GM12865 (cell line): ENCODE data around the gene DCTN2.

Experiments used
- DNase-seq: peaks from one replicate; pipeline ENCODE4 v3.0.0; 2010; ENCODE audit warnings: low read depth
- H3K4me3 ChIP-seq: 2 replicates; pipeline ENCODE4 v1.5.1; 2011; ENCODE audit warnings: mild to moderate bottlenecking, low read depth, low read length, control low read depth
- TF ChIP-seq, protein P1 (sequence below): IDR thresholded peaks from 2 replicates; pipeline ENCODE4 v1.5.1; 2011; ENCODE audit warnings: low read length, control low read depth, low read depth, inconsistent platforms; ENCODE audit not compliant: insufficient read depth; ENCODE audit errors: missing control alignments

The DCTN2 gene

DNA sequence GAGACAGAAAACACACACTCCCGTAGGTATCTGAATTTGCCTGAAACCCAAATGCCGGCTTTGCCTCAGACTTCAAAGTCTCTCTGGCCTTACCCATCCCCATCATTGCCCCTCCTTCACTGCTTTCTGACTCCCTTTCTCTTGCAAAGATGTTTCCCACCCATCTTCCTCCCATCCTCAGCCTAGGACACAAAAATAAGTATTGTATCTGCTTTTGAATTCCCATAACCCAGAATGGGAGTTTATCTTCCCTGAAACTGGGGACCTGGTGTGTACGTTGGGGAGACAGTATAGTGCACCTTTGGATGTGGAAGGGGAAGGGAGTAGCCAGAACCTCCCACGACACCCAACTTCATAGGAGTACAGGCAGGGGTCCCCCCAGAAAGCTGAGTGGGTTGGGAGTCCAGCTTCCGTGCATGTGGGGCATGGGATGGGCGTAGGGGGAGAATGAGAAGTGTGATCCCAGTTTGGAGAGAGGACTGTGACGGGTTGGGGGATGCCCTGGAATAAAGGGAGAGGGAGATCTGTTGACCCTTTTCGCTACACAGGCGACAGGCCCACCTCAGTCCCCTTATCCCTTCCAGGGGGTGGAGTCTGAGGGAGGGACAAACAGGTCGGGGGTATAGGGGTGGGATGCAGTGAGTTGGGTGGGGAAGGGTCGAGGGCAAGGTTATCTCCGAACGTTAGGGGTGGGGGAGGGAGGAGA lies 2.4 kb upstream of the DCTN2 start:
- peak overlapping the region; percentile 27 for H3K4me3 ChIP-seq
- TF ChIP-seq, protein P1, sequence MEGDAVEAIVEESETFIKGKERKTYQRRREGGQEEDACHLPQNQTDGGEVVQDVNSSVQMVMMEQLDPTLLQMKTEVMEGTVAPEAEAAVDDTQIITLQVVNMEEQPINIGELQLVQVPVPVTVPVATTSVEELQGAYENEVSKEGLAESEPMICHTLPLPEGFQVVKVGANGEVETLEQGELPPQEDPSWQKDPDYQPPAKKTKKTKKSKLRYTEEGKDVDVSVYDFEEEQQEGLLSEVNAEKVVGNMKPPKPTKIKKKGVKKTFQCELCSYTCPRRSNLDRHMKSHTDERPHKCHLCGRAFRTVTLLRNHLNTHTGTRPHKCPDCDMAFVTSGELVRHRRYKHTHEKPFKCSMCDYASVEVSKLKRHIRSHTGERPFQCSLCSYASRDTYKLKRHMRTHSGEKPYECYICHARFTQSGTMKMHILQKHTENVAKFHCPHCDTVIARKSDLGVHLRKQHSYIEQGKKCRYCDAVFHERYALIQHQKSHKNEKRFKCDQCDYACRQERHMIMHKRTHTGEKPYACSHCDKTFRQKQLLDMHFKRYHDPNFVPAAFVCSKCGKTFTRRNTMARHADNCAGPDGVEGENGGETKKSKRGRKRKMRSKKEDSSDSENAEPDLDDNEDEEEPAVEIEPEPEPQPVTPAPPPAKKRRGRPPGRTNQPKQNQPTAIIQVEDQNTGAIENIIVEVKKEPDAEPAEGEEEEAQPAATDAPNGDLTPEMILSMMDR: no peak
- no peak for DNase-seq

DNA sequence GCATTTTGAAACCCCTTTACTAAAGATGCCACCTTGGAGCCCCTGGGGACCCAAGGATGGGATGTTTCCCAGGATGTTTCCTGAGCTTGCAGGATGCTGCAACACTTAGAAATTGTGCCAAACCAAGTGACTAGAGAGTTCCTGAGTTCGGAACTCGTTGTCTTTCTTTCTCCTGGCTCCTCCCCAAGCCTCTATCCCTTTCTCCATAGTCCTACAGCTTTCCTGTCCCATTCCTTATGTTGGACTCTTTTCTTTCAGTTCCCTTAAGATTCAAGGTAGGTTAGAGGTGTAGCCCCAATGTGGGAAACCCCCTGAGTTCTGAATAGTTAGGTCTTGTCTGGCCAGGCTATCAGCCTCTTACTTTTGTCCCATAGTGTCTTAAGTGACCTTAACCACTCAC lies 1.5 kb upstream of the DCTN2 start:
- no peak overlapping the region for H3K4me3 ChIP-seq
- TF ChIP-seq, protein P1: no peak
- no peak for DNase-seq

DNA sequence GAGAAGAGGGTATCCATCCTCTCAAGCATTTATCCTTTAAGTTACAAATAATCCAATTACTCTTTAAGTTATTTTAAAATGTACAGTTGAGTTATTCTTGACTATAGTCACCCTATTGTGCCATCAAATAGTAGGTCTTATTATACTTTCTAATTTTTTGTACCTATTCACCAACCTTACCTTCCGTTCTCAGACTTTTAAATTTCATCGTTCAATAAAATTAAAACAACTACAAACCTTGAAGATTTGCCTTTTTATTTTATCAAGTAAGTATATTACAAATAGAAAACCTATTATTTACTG lies 972 bp upstream of the DCTN2 start:
- TF ChIP-seq, protein P1: no peak
- DNase-seq: no peak
- no peak overlapping the region for H3K4me3 ChIP-seq

DNA sequence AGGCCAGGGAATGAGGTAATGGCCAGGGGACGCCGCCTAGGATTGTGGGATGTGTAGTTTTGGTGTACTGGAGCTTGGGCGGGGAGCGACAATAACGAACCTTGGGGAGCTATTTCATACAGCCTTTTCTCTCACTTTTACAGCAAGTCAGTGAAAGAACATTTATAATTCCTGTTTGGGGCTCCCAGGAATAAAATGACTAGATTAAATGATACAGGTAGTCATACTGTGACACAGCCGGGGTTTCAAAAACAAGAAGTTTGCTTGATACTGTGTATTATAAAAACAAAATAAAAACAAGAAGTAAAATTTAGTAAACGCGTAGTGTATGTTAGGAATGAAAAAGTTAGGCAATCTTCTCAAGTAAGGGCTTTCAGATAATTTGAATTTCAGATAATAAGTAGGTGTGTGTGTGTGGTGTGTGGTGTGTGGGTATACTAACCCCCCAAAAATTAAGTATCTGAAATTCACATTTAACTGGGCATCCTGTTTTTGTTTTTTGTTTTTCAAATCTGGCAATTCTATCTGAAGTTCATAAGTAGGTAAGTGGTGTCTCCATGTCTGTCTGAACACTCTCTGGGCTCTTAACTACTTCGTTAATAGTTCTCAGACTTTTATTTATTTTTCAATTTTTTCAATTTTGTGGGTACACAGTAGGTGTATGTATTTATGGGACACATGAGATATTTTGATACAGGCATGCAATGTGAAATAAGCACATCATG lies 458 bp upstream of the DCTN2 start:
- H3K4me3 ChIP-seq: peak overlapping the region; percentile 75
- DNase-seq: no peak
- TF ChIP-seq, protein P1: no peak

DNA sequence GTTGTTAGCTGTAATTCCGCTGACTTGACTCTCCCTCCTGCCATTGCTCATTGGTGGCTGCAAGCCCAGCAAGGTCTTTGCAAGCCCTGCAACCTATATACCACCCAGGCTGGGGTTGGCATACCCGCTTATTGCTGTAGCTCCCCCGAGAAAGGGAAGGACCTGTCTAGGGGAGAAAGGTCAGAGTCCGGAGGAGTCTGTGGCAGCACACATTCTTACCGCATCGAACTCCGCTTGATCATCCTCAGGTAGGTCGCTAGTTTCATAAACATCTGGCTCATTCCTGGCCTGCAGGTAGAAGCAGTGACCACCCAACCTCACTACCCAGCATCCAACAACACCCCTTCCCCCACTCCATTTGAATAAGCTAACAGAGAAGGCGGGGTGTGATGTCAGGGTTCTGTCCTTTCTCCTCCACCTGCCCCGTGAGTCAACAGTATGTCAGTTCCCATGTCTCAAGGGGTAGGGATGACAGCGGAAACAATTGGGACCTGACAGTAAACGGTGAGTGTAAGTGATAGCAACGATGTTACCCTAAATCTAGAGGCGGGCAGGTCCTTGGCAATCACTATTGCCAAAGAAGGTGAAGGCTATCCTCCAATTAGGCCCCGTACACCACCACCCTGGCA lies 1.1 kb downstream of the DCTN2 start:
- no peak for DNase-seq
- H3K4me3 ChIP-seq: peak overlapping the region; percentile 75
- TF ChIP-seq, protein P1: no peak

DNA sequence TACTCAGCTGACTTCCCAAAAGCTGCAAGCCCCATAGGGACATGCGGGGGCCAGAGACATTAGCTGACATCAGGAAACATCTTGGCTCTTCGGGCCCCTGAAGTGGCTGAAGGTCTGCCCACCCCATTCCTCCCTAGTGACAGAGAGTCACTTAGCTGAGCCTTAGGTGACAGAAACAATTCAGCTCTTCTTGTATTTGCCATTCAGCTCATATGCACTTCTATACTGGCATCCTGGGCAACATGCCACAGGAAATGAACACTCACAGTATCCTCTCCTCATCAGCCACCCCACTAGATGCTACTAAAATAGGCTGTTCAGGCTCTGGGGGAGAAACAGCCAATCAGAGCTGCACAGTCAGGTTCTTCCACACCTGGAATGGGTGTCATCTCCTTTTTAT lies 3.4 kb downstream of the DCTN2 start:
- no peak overlapping the region for H3K4me3 ChIP-seq
- TF ChIP-seq, protein P1: no peak
- no peak for DNase-seq

DNA sequence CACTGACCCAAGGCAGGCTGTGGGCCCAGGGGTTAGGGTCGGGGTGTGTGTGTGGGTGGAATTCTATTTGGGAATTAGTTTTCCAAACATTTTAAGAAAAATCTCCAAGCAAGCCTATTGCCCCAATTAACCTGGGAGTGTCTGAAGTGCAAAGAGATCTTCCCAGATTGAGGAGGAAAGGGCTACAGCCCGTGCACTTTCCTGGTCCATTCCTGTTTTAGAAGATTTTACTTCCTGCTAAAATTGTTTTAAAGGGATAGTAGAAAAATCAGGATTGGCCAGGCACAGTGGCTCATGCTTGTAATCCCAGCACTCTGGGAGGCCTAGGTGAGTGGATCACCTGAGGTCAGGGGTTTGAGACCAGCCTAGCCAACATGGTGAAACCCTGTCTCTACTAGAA lies 5.3 kb downstream of the DCTN2 start:
- H3K4me3 ChIP-seq: no peak overlapping the region
- TF ChIP-seq, protein P1: no peak
- no peak for DNase-seq
